GM21515 (cell line): ENCODE measurements around the gene TIAM2.
A peak's percentile ranks its signal among the peaks of the same experiment; 100 is the strongest.
"Not testable (repeated sequence)": the region's sequence is repeated elsewhere in the genome, so short reads cannot be mapped to it uniquely, and the experiment has no call there.

Experiments
- ATAC-seq: cut with Tn5 transposase; IDR thresholded peaks from one replicate; pipeline ENCODE4 v1.9.1; 2021; ENCODE audit not compliant: unreplicated experiment

TIAM2 gene

DNA sequence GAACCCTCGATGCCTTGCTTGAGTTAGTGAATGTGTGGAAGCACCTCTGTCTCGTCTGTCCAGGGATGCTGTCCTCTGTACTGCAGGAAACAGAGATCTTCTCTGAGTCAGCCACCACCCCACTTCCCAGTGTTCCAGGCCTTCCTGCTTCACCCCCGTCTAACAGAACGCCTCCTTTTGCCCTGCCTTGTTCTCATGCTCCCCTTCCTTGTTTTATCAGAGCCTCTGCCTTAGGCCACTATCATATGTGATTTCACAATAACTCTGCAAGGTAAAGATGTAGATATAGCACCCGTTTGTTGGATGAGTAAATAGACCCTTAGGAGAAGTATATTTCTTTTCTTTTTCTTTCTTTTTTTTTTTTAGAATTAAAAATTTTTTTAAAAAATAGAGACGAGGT lies 162.0 kb downstream of the TIAM2 start:
- no peak for ATAC-seq

DNA sequence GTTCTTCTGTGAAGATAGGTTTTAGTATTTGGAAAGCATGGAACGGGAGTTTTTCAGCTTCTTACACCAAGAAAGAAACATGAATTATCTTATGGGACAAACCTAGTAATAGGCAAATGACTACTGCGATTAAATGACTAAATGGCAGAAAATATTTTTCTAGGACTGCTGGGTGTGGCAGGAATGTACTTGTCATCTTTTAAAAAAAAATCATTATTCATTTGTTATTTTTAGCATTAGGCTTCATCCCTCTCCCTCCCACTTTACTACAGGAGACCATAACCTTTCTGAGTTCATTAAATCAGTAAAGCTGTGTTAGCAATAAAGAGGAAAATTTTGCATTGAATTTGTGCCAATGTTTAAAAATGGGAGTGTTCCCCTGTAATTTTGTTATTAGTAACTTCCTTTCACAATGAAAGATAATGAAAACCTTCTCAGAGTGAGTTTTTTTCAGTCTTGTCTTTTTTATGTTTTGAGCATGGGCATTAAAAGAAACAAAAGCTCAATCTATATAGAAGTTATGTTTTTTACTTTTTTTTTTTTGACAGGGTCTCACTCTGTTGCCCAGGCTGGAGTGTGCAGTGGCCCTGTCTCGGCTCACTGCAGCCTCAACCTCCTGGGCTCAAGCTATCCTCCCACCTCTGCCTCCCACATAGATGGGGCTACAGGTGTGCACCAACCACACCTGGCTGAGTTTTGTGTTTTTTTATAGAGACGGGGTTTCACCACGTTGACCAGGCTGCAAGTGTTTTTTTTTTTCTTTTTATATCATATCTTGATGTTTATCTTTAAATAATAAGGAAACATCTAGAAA lies 163.1 kb downstream of the TIAM2 start:
- ATAC-seq = no peak

GRCh38 chr6:155162682-155163081 lies 167.6 kb downstream of the TIAM2 start:
- no peak for ATAC-seq

GRCh38 chr6:155163601-155164000 lies 168.5 kb downstream of the TIAM2 start:
- no peak for ATAC-seq

GRCh38 chr6:155165029-155165710 lies 170.1 kb downstream of the TIAM2 start:
- no peak for ATAC-seq

DNA sequence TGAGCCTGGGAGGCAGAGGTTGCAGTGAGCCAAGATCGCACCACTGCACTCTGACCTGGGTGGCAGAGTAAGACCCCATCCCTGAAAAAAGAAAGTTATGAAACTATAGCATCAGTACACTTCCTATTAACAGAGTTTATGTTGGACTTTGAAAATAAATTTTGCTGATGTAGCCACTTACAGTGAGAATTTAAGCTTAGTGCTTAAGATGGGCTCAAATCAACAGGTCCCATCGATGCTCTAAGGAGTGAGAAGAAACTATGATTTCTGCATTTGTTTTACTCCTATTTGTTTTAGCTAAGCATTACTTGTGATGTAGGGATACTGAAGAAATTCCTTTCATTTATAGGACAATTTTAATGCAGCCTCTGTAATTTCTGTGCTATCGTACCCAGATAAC lies 175.4 kb downstream of the TIAM2 start:
- ATAC-seq = no peak

- ATAC-seq = peak; percentile 75
These were observed 176.1 kb downstream of the TIAM2 start for GRCh38 chr6:155171109-155171746.

- peak; percentile 6 for ATAC-seq
These were observed 176.8 kb downstream of the TIAM2 start for GRCh38 chr6:155171747-155172449.

GRCh38 chr6:155173488-155173887 lies 178.4 kb downstream of the TIAM2 start:
- ATAC-seq = no peak

- ATAC-seq = peak; percentile 59
These were observed 179.6 kb downstream of the TIAM2 start for GRCh38 chr6:155174576-155175211.

DNA sequence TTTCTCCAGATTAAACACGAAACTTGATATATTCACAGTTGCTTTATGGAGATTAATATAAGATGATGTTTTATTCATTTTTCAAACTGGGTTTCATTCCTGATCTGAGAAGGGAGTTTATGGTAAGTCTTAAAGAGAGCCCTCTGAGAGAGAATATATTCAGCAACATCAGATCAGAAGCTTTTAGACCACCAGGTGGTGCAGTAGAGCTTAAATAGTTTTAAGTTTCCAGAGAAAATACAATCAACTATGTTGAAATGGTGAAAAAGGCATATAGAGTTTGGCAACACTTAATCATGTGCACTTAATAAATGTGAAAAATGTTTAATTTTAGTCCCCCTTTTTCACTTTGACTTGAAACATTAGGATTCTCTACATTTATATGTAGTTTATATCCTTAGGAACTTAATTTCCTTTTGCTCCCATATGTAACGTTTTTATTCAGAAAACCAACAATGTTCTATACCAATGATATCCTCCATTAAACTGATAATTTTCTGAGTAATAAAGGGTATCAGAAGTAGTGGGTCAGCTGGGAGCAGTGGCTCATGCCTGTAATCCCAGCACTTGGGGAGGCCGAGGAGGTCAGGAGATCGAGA lies 182.3 kb downstream of the TIAM2 start:
- peak; percentile 26 for ATAC-seq

- peak; percentile 52 for ATAC-seq
These were observed 186.4 kb downstream of the TIAM2 start for GRCh38 chr6:155181498-155181897.

DNA sequence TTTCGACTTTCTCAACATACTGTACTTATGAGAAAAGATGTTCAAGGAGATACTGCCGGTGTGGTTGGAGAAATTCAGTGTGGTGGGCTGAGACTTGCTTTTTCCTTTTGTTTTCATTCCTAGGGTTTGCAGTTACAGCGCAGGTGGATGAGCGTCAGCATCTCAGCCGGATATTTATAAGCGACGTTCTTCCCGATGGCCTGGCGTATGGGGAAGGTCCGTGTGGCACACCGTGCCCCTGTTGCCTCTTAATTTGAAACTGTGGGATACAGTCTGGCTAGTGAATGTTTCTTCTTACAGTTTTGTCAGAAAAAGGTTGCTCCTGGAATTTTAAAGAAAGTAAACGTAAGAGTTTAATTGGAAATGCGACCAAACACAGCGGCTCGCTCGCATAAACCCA lies 187.0 kb downstream of the TIAM2 start:
- ATAC-seq = no peak

GRCh38 chr6:155183095-155183494 lies 188.0 kb downstream of the TIAM2 start:
- peak; percentile 45 for ATAC-seq

GRCh38 chr6:155185041-155185440 lies 189.9 kb downstream of the TIAM2 start:
- not testable (repeated sequence) for ATAC-seq

GRCh38 chr6:155185544-155185943 lies 190.4 kb downstream of the TIAM2 start:
- no peak for ATAC-seq

- no peak for ATAC-seq
These were observed 191.0 kb downstream of the TIAM2 start for GRCh38 chr6:155186052-155186658.

DNA sequence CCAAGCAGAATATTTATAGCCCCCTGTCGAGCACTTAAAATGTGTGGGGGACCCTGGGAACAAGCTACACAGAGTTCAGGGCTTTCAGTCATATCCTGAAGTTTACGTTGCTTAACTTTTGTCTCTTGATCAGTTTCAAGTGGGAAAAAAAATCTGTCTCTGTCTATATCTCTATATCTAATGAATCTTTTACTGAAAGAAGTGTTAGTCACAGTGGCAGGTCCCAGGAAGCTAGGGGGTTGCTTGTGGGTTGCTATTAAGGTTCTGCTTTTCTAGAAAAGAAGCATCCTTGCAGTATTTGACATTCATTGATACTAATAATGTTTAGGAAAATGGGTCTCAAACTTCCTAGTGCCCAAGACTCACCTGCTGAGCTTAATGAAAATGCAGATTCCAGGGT lies 192.0 kb downstream of the TIAM2 start:
- ATAC-seq = no peak

DNA sequence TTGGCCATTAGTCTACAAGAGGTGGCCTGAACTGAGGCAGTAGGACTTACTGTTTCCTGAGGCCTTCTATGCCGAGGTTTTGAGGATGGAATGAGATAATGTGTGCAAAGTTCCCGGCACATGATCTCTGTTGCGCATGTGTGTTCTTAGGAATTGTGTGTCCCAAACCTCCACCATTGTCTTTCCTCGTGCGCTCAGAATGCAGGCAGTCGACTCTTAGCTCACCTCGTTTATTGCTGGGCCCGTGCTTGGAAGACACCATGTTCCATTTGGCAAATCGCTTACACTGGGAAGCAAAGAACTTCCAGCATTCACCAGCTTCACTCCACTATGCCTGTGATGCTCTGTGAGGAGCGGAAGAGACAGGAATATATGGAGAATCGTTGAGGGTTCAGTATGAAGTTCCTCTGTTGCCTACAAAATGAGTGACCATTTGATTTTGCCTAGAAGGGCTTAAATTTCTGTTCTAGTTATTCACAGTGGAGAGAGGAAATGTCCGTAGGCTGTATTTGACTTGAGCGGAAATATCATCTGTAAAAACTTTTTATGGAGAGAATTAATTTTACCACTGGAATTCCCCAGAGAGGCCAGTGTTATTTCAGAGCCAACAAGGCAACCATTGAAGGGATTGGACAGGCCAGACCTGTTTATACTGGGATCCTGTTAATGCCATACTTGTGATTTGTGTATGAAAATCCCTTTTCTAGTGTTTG lies 193.0 kb downstream of the TIAM2 start:
- ATAC-seq = no peak
